Measurements from ENCODE around the gene ARHGDIG. TPM values are rescaled to one million over a fixed set of nuclear protein-coding genes. Genes with fewer than 3 reads are reported as not detected.
"Not testable (repeated sequence)": the region's sequence is repeated elsewhere in the genome, so short reads cannot be mapped to it uniquely, and the experiment has no call there.

The ARHGDIG gene
- polyA plus RNA-seq (2013, experiment 1 of 2; ENCODE audit: insufficient read length), result 0.43 TPM
- polyA plus RNA-seq (2013, experiment 2 of 2; ENCODE audit: insufficient read length), result 0.83 TPM

- DNase-seq, result no peak
Observed at GRCh38 chr16:280552-280951, at the start of gene ARHGDIG. TSS of gene ARHGDIG (plus strand) at chr16:280591. CDS start at chr16:280681, 90 bp downstream.

- no peak for DNase-seq
Observed at GRCh38 chr16:230949-231348, 49.4 kb upstream of the ARHGDIG start.

DNA sequence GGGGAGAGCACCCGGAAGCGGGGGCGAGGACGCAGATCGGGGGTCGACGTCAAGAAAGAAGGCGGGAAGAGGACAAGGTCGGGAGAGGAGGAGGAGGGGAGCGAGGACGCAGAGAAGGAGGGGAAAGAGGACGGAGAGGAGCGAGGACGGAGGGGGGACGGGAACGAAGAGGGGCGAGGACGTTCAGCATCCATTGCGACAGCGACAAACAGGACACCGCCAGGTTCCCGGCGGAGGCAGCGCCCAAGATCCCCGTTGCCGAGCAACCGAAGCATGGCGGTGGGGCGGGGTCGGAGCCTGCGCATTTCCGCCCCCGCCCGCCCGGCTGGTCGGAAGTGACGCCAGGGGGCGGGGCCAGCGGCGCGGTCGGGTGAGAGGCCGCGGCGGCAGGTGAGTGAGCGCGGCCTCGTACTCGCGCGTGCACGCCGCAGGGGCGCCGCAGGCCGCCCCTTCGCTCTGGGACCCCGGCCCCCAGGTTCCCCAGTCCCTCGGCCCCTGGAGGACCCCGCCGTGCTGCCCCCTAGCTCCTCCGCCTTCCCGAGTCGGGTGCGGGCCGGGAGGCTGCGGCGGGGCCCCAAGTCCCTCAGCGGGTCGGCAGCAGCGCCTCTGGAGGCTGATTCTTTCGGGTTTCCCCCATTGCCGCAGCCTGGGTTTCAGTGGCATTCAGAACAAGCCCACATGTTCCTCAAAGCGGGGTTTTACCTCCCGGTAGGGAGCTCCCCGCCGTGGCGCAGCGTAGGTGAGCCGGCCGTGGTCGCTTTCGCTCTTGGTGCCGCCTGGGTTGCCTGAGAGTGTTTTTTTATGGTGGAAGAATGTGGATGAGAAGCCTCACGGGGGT, 45.7 kb upstream of the ARHGDIG start, which contains the start of gene FAM234A:
FAM234A (plus strand) TSS at position 354 of the 838 bp plus-strand sequence. CDS start 19,593 bp downstream, outside the sequence.
- peak; percentile 90 for DNase-seq

GRCh38 chr16:239948-240277, 40.5 kb upstream of the ARHGDIG start:
- no peak for DNase-seq

- DNase-seq, result no peak
Observed at GRCh38 chr16:240559-240958, 39.8 kb upstream of the ARHGDIG start.

- no peak for DNase-seq
Observed at GRCh38 chr16:242281-242680, 38.1 kb upstream of the ARHGDIG start.

GRCh38 chr16:243348-243747, 37.0 kb upstream of the ARHGDIG start:
- DNase-seq, result no peak

DNA sequence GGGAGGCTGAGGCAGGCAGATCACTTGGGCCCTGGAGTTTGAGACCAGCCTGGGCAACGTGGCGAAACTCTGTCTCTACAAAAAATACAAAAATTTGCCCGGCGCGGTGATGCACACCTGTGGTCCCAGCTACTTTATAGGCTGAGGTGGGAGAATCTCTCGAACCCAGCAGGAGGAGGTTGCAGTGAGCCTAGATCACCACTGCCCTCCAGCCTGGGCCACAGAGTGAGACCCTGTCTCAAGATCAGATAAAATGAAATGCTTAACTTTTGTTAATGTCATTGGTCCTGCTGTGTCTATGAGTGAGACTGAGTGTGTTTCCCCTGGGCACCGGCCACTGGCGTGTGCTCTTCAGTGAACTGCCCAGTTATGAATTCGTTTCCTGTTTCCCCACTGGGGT, 35.3 kb upstream of the ARHGDIG start:
- no peak for DNase-seq

GRCh38 chr16:247027-247426, 33.4 kb upstream of the ARHGDIG start:
- DNase-seq, result no peak

- no peak for DNase-seq
Observed at GRCh38 chr16:249431-249830, 31.0 kb upstream of the ARHGDIG start.

GRCh38 chr16:252366-253337, 27.7 kb upstream of the ARHGDIG start:
- DNase-seq, result no peak

GRCh38 chr16:253833-254232, 26.6 kb upstream of the ARHGDIG start:
- no peak for DNase-seq

DNA sequence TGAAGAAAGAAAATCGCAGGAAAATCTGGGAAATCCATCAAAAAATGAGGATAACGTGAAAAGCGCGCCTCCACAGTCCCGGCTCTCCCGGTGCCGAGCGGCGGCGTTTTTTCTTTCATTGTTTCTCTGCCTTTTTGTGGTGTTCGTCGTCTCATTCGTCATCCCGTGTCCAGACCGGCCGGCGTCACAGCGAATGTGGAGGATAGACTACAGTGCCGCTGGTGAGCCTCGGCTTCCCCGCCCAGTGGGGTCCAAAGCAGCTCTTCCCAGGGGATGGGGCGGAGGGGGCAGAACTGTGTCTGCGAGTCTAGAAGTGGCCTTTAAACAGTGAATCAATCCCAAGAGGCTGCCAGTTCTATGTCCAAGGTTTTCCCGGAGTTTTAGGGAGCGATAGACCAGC, 25.9 kb upstream of the ARHGDIG start:
- no peak for DNase-seq

- DNase-seq, result no peak
Observed at GRCh38 chr16:255183-255582, 25.2 kb upstream of the ARHGDIG start.

- not testable (repeated sequence) for DNase-seq
Observed at GRCh38 chr16:258091-258490, 22.3 kb upstream of the ARHGDIG start.

DNA sequence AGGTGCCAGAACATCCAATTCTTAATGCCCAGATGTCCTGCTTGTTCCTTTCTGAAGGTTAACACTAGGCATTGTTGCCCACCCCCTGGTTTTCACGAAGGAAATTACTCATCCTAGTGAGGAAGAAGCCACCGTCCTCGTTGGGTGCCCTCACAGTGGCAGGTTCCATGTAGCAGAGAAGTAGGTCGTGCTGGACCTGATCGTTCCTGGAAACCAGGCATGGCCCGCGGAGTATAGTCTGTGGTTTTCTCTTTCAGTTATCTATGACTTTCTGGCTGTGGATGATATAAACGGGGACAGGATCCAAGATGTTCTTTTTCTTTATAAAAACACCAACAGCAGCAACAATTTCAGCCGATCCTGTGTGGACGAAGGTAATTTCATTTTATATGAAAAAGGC, 21.2 kb upstream of the ARHGDIG start:
- no peak for DNase-seq

DNA sequence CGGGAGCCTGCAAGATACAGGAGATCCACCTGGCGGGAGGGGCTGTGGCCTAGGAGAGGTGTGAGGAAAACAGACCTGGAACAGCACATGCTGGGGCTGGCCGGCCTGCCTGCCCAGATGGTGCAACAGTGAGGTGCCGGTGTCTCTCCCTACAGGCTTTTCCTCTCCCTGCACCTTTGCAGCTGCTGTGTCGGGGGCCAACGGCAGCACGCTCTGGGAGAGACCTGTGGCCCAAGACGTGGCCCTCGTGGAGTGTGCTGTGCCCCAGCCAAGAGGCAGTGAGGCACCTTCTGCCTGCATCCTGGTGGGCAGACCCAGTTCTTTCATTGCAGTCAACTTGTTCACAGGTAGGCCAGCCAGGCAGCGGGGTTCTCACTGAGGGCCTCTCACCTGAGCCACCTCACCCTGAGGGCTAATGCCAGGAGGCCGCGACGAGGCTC, 20.6 kb upstream of the ARHGDIG start:
- DNase-seq, result no peak

GRCh38 chr16:260326-260725, 20.1 kb upstream of the ARHGDIG start:
- no peak for DNase-seq

DNA sequence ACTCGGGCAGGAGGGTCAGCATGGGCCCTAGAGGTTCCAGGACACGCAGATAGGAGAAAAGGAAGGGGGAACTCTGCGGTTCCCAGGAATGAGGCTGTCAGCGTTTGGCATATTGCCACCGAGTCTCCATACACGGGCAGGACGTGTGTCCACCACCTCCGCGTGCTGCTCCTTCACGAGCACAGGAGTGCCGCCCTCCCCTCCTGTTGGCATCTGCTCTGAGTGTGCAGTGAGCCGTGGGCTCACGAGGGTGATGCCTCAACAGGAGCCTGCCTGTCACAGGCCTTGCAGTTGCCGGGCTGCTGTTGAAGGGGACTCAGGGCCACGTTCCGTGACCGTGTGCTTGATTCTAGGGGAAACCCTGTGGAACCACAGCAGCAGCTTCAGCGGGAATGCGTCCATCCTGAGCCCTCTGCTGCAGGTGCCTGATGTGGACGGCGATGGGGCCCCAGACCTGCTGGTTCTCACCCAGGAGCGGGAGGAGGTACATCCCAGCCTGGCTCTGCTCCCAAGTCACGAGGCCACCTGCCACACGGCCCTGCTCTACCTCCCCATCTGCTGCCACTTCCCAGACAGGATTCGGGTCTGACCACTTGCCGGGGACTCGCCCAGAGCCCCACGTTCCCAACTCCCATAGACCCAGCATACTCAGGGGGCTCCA, 19.2 kb upstream of the ARHGDIG start:
- DNase-seq, result no peak

- DNase-seq, result no peak
Observed at GRCh38 chr16:262121-262745, 18.2 kb upstream of the ARHGDIG start.

DNA sequence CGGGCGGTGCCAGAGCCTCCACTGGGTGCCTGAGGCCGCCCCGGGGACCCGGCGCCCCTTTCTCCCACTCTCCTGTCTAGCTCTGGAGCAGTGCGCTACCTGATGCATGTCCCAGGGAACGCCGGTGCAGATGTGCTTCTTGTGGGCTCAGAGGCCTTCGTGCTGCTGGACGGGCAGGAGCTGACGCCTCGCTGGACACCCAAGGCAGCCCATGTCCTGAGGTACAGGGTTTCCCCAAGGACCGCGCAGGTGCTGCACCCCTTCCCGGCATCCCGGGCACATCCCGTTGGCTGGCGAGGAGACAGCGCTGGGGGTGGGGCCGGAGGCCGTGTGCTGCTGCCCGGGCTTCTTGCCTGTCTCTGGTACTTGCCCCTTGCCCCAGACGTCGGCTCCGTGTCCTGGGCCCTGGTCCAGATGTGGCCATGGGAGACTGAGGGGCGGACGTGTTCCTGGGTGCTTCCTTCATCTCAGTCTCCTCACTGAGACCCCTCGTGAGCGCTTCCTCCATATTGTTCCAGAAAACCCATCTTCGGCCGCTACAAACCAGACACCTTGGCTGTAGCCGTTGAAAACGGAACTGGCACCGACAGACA, 17.1 kb upstream of the ARHGDIG start:
- DNase-seq, result no peak

DNA sequence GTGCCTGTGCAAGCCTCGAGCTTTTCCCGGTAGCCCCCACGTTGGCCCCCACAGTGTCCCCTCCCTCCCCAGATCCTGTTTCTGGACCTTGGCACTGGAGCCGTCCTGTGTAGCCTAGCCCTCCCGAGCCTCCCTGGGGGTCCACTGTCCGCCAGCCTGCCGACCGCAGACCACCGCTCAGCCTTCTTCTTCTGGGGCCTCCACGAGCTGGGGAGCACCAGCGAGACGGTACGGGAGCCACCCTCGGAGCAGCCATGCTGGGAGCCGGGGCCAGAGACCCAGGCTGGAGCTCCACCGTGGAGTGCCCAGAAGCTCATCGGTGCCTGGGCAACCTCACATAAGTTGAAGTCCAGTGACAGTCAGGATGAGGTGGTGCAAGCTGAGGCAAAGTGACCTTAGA, 16.4 kb upstream of the ARHGDIG start:
- no peak for DNase-seq

Measured in fibroblast of skin of scalp (primary cell).